GM18502 (cell line): ENCODE results near the gene TOMM5.
"Not testable (repeated sequence)": the region's sequence is repeated elsewhere in the genome, so short reads cannot be mapped to it uniquely, and the experiment has no call there.

Source experiments
- ATAC-seq: cut with Tn5 transposase; IDR thresholded peaks from one replicate; pipeline ENCODE4 v1.9.1; 2021; ENCODE audit warnings: mild to moderate bottlenecking; ENCODE audit not compliant: unreplicated experiment, poor library complexity

Gene TOMM5

GRCh38 chr9:37617161-37617560 is 24.8 kb upstream of the TOMM5 start:
- ATAC-seq = no peak

- no peak for ATAC-seq
Measured at GRCh38 chr9:37611961-37612360, 19.6 kb upstream of the TOMM5 start.

- ATAC-seq = no peak
Measured at GRCh38 chr9:37611014-37611413, 18.6 kb upstream of the TOMM5 start.

GRCh38 chr9:37609735-37610397 is 17.5 kb upstream of the TOMM5 start:
- no peak for ATAC-seq

GRCh38 chr9:37608250-37608649 is 15.9 kb upstream of the TOMM5 start:
- no peak for ATAC-seq

GRCh38 chr9:37604296-37604695 is 11.9 kb upstream of the TOMM5 start:
- ATAC-seq = no peak

- ATAC-seq = no peak
Measured at GRCh38 chr9:37602817-37603216, 10.4 kb upstream of the TOMM5 start.

- not testable (repeated sequence) for ATAC-seq
Measured at GRCh38 chr9:37602061-37602460, 9.7 kb upstream of the TOMM5 start.

GRCh38 chr9:37596504-37596903 is 4.1 kb upstream of the TOMM5 start:
- no peak for ATAC-seq

- no peak for ATAC-seq
Measured at GRCh38 chr9:37593883-37594448, 1.6 kb upstream of the TOMM5 start.

- ATAC-seq = no peak
Measured at GRCh38 chr9:37587521-37587920, 4.9 kb downstream of the TOMM5 start.

- ATAC-seq = no peak
Measured at GRCh38 chr9:37583522-37584121, 8.8 kb downstream of the TOMM5 start.

GRCh38 chr9:37582548-37583157 is 9.7 kb downstream of the TOMM5 start:
- ATAC-seq = no peak

- peak; percentile 84 for ATAC-seq
Measured at GRCh38 chr9:37575921-37576721, 16.3 kb downstream of the TOMM5 start, which contains the start of gene FBXO10. Gene FBXO10 (minus strand): TSS chr9:37576380. CDS start chr9:37541768, 34,612 bp downstream.

GRCh38 chr9:37575511-37575914 is 16.9 kb downstream of the TOMM5 start:
- ATAC-seq = peak; percentile 59

- ATAC-seq = no peak
Measured at GRCh38 chr9:37575001-37575400, 17.4 kb downstream of the TOMM5 start.

- ATAC-seq = no peak
Measured at GRCh38 chr9:37574241-37574721, 18.1 kb downstream of the TOMM5 start.

GRCh38 chr9:37571282-37571681 is 21.1 kb downstream of the TOMM5 start:
- no peak for ATAC-seq

- no peak for ATAC-seq
Measured at GRCh38 chr9:37566716-37567115, 25.7 kb downstream of the TOMM5 start.
